Stimulated activated CD4-positive, alpha-beta T cell treated with anti-CD3 and anti-CD28 coated beads, Interleukin-1b, Interleukin-23, amount 100 ng/mL, for 48 hours (primary cell): ENCODE results near the gene TMOD2.

ENCODE experiments used
- DNase-seq: peaks from one replicate; pipeline ENCODE4 v3.0.0-alpha.2; 2020

The TMOD2 gene

DNA sequence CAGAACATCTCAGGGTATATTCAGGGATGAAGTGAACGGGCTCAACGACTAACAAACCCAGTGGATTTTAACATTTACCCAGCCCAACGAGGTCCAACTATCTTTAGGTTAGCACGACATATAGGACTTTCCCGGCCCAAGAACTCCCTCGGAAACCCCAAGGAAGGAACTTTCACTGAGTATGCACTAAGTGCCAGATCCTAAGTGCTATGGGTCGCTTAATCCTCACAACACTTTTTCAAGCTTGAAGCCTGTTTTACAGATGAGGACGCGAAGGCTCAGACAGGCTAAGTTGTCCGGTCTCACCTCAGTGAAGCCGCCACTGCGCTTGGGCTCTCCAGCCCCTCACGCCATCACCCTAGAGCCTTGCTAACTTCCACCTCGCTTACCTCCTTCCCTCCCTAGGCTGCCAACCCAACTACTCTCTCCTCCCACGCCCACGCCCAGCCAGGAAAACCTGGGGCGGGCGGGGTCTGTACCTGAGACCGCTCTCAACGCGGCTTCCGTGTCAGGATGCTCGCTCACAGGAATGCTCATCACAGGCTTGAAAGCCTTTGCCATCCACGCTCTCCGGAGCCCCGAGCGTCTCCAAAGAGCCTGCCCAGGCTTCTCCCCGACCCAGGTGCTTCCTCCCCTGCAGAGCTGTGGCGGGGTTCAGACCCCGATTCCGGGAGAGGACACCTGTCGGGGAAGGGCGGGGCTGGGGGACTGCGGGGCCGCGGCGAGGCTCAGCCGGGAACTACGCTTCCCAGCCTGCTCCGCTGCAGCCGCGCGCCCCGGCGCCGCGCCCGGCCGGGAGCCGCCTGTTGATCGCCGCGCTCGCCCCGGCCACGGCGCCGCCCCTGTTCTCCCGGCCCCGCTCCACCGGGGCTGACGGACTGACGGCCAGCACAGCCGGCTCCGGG is at the start of gene TMOD2:
TSS of gene TMOD2 (plus strand) at position 806 of the 905 bp plus-strand sequence. CDS start 14,845 bp downstream, outside the sequence.
- DNase-seq: peak; percentile 34

DNA sequence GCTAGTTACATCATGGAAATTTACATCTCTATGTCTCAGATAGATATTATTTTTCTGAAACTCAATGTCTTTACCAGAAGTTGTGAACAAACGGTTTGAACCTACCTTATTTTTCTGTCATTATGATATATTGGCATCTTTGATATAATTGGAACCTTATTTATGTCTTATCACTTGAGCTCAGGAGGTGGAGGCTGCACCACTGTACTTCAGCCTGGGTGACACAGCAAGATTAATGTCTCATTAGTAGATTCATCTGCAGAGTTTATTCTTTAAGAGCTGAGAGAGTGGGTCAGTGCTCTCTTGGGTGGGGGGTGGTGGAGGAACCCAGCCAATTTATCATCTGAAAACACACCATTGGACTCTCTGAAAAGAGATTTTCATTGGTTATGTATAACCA is 48.7 kb upstream of the TMOD2 start:
- no peak for DNase-seq

DNA sequence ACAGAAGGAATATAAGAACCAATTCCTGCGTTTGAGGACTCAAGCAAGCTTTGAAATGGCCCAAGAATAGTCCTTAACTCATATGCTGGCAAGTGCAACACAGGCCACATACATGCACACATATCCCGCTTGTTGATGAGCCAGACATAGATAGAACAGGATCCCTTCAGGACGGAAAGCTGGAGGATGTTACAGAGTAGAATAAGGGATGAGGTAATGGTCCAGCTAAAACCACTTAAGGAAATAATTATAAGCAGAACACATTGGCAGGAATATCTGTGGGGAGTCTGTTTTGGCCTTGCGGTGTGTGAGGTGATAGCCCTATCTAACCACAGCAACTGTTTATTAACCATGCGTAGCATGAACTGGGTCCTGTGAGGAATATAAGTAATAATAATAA is 45.1 kb upstream of the TMOD2 start:
- DNase-seq: no peak

DNA sequence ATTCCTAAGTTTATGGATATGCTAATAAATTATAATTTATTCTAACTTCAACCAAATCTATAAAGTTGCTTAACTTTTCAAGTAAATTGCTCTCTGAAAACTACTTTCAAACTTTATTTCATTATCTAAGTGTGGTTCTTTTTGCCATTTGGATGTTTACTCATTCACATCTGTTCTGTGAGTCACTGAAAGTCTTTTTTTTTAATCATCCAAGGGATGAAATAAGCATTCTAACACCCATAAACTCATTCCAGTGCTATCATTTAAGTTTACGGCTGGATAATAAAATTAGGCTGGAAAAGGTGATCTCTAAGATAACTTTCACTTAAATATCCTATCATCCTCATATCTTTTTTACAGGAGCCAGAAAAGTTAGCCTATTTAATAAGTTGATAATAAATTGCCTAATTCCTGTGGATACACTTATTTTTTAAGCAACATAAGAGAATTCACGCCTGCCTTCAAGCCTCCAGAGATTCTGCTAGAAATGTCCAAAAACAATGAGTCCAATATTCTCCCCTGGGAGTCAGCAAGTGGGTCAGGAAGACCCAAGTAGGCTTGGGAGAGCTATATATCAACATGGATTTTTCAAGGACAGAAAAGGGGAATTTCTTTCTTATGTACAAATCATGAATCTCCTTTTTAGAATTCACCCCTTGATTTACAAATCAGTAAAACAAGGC is 44.3 kb upstream of the TMOD2 start:
- no peak for DNase-seq

DNA sequence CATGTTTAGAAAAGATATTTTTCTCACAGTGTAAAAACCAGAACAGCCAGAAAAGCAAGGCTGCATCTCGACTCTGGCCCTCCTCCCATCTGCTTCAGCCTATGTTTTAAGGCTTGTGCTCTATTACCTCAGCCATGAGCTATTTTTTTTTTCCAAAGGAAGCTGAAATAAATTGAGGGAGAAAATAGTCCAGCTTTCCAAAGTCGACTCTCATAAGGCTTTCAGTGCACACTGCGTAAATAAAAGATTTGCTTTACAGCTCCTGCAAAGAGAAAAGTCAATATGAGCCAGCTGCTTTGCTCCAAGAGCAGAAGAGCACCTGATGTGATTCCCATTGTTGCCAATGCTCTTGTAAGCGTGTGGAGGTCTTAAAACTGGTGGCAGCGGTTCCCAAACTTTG is 43.4 kb upstream of the TMOD2 start:
- DNase-seq: no peak

DNA sequence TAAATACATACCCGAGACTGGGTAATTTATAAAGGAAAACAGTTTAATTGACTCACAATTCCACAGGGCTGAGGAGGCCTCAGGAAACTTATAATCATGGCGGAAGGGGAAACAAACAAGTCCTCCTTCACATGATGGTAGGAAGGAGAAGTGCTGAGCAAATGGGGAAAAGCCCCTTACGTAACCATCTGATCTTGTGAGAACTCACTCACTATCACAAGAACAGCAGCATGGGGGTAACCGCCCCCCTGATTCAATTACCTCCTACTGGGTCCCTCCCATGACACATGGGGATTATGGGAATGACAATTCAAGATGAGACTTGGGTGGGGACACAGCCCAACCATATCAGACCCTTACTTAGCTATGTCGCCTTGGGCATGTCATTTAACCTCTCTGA is 42.4 kb upstream of the TMOD2 start:
- DNase-seq: no peak

DNA sequence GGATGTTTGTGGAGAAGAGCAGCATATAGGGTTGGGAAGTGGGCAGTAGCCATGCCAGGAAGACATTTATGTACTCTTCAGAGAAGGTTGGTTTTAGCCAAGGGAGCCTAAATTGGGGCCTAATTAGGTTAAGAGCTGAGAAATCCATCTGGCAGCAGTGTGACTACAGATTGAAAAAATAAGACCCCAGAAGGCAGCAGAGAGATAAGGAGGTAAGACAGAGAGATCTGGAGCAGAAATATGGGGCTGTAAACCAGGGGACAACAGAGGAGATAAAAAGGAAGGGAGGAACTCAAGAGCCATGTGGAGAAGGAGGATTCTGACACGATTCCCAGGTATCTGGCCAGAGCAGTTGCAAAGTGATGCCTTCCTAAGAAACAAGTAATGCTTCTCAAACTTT is 37.2 kb upstream of the TMOD2 start:
- no peak for DNase-seq

DNA sequence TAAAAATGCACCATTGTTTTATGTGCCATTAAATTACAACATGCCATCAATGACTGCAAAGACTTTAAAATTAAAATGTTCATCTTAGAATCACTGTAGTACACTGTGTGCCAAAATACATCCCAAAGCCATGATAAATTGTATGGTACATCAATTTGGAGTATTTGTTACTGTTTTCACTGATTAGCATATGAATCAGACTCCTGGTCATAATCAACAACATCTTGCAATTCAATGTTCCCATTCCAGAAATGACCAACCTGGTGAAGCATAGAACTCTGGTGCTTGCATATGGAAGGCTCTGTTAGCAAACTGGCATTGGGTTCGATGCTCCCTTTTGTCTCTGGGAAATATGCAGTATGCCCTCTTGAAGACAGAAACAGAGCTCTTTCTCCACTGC is 36.5 kb upstream of the TMOD2 start:
- no peak for DNase-seq

DNA sequence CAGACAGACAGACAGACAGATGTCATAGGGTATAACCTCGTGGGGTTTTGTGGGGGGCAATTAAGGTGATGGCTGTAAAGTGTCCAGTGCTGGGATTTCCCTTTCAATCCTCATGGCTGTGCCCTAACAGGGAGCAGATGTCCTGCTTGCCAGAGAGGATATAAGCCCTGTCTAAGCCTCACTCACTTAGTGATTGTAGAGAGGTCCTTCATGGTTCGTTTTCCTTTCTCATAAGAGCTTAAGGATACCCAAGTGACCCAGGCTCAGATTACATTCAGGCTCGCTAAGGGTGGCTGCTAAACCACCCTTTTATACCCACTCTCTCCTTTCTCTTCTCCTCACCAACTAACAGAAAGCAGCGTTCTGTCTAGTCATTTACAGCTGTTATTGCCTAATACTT is 33.2 kb upstream of the TMOD2 start:
- DNase-seq: no peak

DNA sequence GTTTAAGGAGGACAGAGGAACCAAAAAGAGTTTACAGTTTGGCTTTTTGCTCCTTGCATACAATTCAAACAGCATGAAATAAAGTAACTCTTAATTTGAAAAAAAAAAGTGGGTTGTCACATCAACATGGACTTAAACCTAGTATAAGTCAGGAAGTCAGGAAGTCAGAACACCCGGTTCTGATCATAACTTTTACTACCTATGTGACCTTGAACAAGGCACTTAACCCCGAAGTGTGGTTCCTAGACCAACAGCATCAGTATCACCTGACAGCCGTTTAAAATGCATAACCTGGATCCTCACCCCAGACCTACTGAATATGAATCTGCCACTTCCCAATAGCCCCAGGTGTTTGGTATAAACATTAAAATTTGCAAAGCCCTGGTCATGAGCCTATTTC is 32.7 kb upstream of the TMOD2 start:
- DNase-seq: no peak

DNA sequence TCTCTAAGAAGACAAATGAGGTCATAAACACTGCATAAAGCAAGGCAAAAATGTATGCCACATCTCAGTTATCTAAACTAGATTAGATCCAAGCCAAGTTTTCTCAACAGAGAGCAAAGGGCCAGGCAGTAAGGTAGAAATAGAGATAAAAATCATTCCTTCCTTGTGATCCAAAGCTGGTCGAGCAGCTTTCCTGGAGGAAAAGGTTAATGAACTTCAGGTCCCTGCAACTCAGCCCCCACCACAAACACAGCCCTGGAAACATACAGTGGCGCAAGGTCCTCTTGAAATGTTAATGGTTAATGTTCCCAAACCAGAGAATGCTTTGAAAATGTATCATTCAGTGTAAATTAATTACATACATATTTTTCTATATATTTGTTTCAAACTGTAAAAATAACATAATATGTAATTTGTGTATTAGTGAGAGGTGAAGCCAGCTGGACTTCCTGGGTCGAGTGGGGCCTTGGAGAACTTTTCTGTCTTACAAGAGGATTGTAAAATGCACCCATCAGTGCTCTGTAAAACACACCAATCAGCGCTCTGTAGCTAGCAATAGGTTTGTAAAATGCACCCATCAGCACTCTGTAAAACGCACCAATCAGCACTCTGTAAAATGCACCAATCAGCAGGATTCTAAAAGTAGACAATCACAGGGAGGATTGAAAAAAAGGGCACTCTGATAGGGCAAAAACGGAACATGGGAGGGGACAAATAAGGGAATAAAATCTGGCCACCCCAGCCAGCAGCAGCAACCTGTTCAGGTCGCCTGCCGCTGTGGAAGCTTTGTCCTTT is 31.0 kb upstream of the TMOD2 start:
- no peak for DNase-seq

DNA sequence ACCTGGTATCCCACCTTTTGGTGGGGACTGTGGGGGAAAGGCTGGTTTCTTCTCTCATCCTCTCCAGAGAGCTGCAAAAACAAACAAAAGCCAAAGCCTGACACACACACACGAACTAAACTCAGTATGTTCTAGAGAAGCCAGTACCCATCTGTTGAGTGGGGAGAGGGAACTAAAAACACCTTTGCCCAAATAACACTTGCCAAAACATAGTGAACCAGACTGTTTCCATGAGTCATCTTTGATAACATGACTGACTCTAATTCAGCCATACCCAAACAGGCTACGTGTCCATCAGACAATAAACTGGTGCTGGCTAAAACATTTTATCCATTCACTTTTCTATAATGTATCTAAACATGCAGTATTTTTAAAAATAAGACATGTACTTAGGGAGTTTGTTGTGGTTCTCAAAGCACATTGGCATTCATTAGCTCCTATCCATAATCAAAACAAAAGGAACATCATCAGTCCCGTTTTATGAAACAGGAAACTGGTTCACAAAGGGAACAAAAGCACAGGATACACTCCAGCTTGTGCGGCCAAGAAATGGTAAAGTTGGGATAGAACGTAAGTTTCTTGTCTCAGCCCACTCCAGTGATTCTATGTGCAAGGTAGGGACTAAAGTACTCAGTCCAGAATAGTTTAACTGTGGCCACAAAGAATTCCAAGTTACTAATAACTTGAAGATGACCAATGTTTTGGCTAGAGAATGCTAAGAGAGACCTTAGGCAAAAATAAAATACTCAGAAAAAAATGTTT is 30.0 kb upstream of the TMOD2 start:
- no peak for DNase-seq

DNA sequence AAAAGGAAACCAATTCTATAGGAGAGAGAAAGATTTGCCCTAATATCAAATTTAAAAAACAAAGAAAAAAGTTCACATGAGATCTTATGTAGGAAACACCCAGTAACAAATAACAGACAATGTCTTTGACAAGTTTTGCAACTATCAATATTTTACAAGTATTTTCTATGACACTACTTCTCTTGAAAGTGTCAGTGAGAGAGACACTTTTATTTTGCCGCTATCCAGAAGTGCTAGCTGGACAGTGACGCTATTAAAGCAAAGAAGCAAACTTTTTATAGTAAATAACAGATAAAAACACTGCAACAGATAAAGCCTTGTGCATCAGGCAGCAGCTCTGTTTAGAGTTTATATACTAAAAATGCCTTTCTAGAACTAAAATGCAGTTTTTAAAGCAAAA is 27.2 kb upstream of the TMOD2 start:
- DNase-seq: no peak

DNA sequence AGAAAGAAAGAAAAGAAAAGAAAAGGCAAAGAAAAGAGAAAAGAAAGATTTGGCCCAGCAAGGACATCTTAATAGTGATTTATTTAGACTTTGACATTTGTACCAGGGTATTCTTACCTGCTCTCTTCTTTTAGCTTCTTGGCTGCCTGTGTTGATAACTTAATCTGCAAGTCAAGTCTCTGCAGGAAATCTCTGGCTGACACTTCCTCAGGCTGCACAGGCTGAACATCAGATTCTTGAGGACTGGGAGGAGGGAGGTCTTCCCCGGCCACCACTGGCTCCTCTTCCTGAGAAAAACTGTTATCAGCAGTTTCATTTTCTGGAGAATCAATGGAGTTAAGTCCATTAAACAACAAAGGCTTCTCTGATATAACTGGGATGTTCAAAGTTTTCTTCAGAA is 26.7 kb upstream of the TMOD2 start:
- DNase-seq: no peak

DNA sequence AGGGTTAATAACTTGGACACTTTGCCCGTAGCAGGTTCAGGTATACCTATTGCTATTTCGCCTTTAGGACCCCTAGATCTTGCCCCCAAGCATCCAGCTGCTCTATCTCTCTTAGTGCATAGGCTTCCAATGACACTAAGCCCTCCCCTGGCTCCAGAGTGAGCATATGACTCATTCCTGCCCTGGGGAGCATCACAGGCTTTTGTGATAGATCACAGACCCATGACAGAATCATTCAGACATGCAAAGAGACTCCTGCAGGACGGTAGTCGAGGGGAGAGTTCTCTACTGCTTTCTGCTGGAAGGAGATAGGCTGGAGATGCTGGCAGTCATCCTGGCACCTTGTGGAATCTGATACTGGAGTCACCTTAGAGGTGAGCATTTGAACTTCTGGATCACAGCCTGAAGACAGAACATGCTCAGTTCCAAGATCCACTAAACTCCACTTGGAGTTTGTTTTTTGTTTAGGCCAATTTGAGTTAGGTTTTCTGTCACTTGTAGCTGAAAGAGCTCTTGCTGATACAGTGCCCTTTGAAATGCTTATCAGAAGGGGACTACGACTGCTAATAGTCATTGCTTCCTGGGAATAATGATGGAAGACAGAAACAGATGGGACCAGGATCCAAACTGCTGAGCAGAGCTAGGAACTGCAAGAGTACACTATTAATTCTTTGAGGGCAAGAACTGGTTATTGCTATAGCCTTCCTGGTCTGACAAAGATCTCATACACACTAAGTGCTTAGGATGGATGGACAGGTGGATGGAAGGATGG is 24.9 kb upstream of the TMOD2 start:
- peak; percentile 43 for DNase-seq

DNA sequence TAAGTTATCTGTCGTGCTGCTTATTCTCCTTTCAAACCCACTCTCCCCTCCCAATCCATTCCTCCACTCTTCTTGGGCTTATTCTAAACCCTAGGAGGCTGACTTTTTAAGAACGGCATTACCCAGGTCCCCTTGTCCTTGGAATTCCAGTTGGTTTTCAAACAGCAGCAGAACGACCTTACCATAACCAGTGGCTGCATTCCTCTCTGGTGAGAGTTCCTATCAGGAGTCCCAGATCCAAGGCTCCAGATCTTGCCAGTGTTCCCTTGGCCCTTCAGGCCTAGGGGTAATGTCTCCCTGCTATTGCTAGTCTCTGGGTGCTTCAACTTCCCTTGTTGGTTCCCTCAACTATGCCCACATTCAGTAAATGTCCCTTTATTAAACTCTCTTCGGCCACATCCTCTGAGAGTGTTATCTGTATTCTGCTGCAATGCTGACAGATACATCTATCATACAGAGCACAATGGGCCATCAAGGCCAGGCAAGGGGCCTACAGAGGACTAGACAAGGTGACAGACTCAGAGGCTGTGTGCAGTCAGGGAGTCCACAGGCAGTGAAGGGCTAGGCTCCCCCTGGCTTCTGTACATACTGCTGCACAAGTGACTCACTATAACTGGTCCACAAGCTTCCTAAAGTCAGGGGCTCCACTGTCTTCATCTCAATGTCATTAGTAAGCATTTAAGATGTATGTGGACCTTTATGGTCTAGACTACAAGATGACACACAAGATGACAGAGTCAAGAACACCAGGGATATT is 24.1 kb upstream of the TMOD2 start:
- peak; percentile 24 for DNase-seq

DNA sequence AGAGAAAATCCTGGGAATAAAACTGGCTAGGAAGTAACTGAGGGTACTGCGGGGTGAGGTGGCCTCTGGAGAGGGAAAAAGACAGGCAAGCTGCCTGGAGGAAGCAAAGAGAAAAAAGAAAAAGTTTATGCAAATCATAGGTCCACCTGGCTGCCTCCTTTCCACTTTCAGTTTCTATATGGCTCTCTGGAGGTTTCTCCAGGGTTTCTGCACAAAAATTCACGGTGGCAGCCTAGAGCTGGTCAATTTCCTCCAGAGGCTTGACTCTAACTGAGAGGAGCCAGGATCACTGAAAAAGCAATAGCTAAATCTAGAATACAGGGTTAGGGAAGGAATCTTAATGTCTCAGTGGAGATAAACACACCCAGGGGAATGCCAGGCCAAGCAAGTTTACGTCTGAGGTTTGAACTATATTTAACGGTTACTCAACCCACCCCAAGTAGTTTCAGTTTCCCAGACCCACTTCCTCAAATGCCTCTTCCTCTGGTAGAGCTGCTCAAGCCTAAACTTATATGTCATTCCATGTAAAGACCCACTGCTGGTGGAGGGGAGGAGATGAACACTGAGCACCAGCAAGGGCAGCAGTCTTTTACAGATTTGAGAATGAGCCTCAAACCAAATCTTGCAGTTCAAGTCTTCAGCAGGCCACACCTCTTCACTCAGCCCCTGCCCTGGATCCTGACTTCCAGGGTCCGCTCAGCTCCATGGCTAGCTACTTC is 19.7 kb upstream of the TMOD2 start:
- peak; percentile 5 for DNase-seq

DNA sequence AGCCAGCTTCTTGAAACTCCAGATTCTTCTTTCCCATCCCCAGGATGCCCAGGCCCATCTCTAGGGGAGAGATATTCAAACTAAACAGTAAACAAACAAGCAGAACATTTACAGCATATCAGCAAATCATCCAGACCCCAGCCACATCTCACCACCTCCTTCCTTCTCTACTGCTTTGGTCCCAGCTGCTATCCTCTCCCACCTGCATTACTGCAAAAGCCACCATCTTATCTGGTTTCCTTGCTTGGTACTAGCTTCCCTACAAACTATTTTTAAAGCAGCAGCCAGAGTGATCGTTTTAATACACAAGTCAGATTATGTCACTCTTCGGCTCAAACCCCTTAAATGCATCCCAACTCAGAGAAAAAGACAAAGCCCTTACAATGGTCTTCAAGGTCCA is 18.8 kb upstream of the TMOD2 start:
- no peak for DNase-seq

DNA sequence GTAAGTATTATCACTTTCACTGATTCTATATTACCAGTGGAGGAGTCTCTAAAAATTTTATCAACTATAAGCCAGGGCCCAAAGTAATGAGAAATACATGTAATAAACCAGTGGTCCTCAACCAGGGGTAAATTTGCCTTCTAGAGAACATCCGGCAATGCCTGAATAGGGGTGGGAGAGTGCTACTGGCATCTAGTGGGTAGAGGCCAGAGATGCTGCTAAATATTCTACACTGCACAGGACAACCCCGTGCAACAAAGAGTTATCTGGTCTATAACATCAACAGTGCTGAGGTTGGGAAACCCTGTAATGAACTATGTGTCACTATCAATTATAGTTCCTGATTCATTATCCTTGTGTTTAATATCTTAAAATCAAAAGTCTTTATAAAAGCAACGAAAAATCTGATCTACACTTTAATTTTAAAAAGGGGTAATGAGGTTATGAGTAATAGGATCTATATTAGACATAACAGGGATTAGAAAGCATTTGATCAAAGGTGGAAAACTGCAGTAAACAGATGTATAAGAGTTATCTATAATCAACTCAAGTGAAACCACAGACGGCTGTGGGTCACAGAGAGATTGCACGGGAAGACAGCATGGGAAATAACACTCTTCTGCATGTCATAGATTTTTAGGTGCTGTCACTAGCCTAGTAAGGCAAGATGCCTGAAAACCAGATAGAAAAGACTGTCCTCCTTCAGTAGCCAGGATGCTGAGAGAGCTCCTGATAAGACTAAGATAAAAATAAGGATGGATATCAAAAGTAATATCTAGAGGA is 16.0 kb upstream of the TMOD2 start:
- peak; percentile 21 for DNase-seq

DNA sequence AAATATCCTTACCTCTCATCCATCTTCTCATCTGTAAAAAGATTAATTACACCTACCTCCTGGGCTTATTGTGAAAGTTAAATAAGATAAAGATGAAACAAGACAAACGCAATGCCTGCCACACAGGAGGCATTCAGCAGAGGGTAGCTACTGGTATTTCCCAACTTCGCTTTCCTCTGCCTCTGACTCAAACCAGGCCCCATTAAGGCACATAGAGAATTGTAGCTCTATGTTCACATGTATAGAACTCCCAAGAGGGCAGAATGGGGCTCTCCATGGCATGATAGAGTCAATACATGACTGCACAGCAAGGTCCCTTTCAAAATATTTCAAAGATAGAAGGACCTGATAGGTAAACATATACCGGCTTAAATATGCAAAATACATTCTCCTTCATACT is 15.3 kb upstream of the TMOD2 start:
- DNase-seq: peak; percentile 23
